Common myeloid progenitor, CD34-positive (primary cell): ENCODE data around the gene TIMM22.

Source experiments
- CTCF ChIA-PET: fragments of 350-600 bp; sonication (Branson Sonifier 250); formaldehyde crosslinking; loops from one replicate; lab custom pipeline; 2021; ENCODE audit warnings: antibody characterized with exemption; lab: Charles Lee
- POLR2A ChIA-PET: fragments of 350-600 bp; sonication (Branson Sonifier 250); formaldehyde crosslinking; loops from one replicate; lab custom pipeline; 2021; ENCODE audit warnings: antibody characterized with exemption; lab: Charles Lee
- DNase-seq, 3 donors: peaks; one replicate each; pipeline versions ENCODE4 v3.0.0 to v3.0.0-alpha.2; 2013
- H3K27ac ChIP-seq, 2 experiments: 1 replicate in 1 of 2; 2 replicates in 1 of 2; pipeline ENCODE4 v1.7.0; 2013; ENCODE audit warnings: inconsistent platforms in 2 of 2, low read length in 2 of 2, mild to moderate bottlenecking in 2 of 2, low read depth in 1 of 2, moderate library complexity in 1 of 2; ENCODE audit not compliant: severe bottlenecking in 2 of 2, insufficient read depth in 1 of 2, poor library complexity in 1 of 2
- H3K27me3 ChIP-seq, 5 experiments: replicated peaks in 2 of 5; 1 replicate in 3 of 5; 2 replicates in 2 of 5; pipeline versions ENCODE4 v1.6.1 to v1.7.0; 2013; ENCODE audit warnings: low read length in 4 of 5, mild to moderate bottlenecking in 2 of 5, moderate library complexity in 2 of 5, inconsistent platforms in 1 of 5; ENCODE audit not compliant: insufficient read depth in 5 of 5, control insufficient read depth in 4 of 5
- H3K36me3 ChIP-seq, 4 experiments: 1 replicate in 2 of 4; 2 replicates in 2 of 4; pipeline versions ENCODE4 v1.6.1 to v1.7.0; 2013; ENCODE audit warnings: low read length in 3 of 4, control low read depth in 1 of 4, mild to moderate bottlenecking in 1 of 4; ENCODE audit not compliant: control insufficient read depth in 4 of 4, insufficient read depth in 4 of 4
- H3K4me1 ChIP-seq, 4 experiments: 1 replicate in 3 of 4; 2 replicates in 1 of 4; pipeline versions ENCODE4 v1.6.1 to v1.7.1; 2013; ENCODE audit warnings: low read length in 3 of 4, mild to moderate bottlenecking in 3 of 4, control low read depth in 1 of 4, inconsistent platforms in 1 of 4, moderate library complexity in 1 of 4; ENCODE audit not compliant: control insufficient read depth in 4 of 4, insufficient read depth in 4 of 4; ENCODE audit errors: control extremely low read depth in 1 of 4
- H3K4me3 ChIP-seq, 7 experiments: 1 replicate in 4 of 7; 2 replicates in 3 of 7; pipeline versions ENCODE4 v1.5.1 to v1.7.0; 2013; ENCODE audit warnings: mild to moderate bottlenecking in 7 of 7, low read length in 6 of 7, moderate library complexity in 6 of 7, inconsistent platforms in 2 of 7, low read depth in 2 of 7, control low read depth in 1 of 7; ENCODE audit not compliant: insufficient read depth in 4 of 7, control insufficient read depth in 1 of 7; ENCODE audit errors: extremely low read depth in 1 of 7
- H3K9me3 ChIP-seq, 5 experiments: 1 replicate in 4 of 5; 2 replicates in 1 of 5; pipeline versions ENCODE4 v1.6.1 to v1.7.1; 2013; ENCODE audit warnings: low read length in 4 of 5, mild to moderate bottlenecking in 2 of 5, inconsistent platforms in 1 of 5, low read depth in 1 of 5, moderate library complexity in 1 of 5; ENCODE audit not compliant: control insufficient read depth in 4 of 5, insufficient read depth in 2 of 5; ENCODE audit errors: control extremely low read depth in 1 of 5
- WGBS: methylation state at CpG from one replicate; pipeline ENCODE4 v1.1.5; 2013; ENCODE audit not compliant: insufficient coverage; 5-methylcytosine and 5-hydroxymethylcytosine counted together

TIMM22 gene

GRCh38 chr17:954431-955164 lies 42.3 kb upstream of the TIMM22 start:
- ChIA-PET CTCF (no interaction called here), POLR2A (no interaction called here)
- 87% methylated on average over 20 of the region's 23 CpGs for WGBS

GRCh38 chr17:956905-957304 lies 40.0 kb upstream of the TIMM22 start:
- H3K4me3 ChIP-seq, result no peak overlapping the region
- WGBS, result 63% methylated on average over 5 of the region's 8 CpGs
- H3K27me3 ChIP-seq, result peaks cover 0 to 9% (median 2%) of the 10 kb centered on the region in 5 experiments
- H3K4me1 ChIP-seq, result peaks cover 0 to 2% (median 1%) of the 10 kb centered on the region in 4 experiments
- H3K9me3 ChIP-seq, result no peaks in the 10 kb centered on the region
- CTCF ChIA-PET, result interaction anchor here (1.5 kb wide), 1 partner anchor 162 kb away, joined by 3 read pairs; no protein-coding TSS in a partner anchor
- no peak for DNase-seq
- H3K36me3 ChIP-seq, result no peaks in the 10 kb centered on the region
- H3K27ac ChIP-seq, result no peak overlapping the region
- POLR2A ChIA-PET, result no interaction called here

More at GRCh38 chr17:954431-955164, 42.3 kb upstream of the TIMM22 start:
- Histone ChIP-seq H3K27me3 (peaks cover 0 to 28% (median 5%) of the 10 kb centered on the region in 5 experiments), H3K27ac (no peak overlapping the region), H3K4me3 (no peak overlapping the region), H3K4me1 (peaks cover 0 to 7% (median 7%) of the 10 kb centered on the region in 4 experiments), H3K36me3 (no peaks in the 10 kb centered on the region), H3K9me3 (no peaks in the 10 kb centered on the region)
- DNase-seq, result no peak

GRCh38 chr17:957856-958421 lies 39.0 kb upstream of the TIMM22 start:
- 90% methylated on average over 19 of the region's 20 CpGs for WGBS
- H3K27me3 ChIP-seq, result peaks cover 0 to 12% (median 5%) of the 10 kb centered on the region in 5 experiments
- H3K36me3 ChIP-seq, result no peaks in the 10 kb centered on the region
- no peaks in the 10 kb centered on the region for H3K9me3 ChIP-seq
- no peak overlapping the region for H3K4me3 ChIP-seq
- POLR2A ChIA-PET, result no interaction called here
- H3K27ac ChIP-seq, result no peak overlapping the region
- CTCF ChIA-PET, result no interaction called here
- no peaks in the 10 kb centered on the region for H3K4me1 ChIP-seq
- no peak for DNase-seq

GRCh38 chr17:958712-959451 lies 38.0 kb upstream of the TIMM22 start:
- Histone ChIP-seq H3K9me3 (no peaks in the 10 kb centered on the region), H3K4me1 (no peaks in the 10 kb centered on the region), H3K4me3 (no peak overlapping the region), H3K36me3 (no peaks in the 10 kb centered on the region), H3K27me3 (peaks cover 0 to 15% (median 5%) of the 10 kb centered on the region in 5 experiments), H3K27ac (no peak overlapping the region)
- DNase-seq, result no peak
- WGBS, result 89% methylated on average over 20 of the region's 31 CpGs
- ChIA-PET POLR2A (no interaction called here), CTCF (no interaction called here)

- Histone ChIP-seq H3K4me1 (no peaks in the 10 kb centered on the region), H3K36me3 (no peaks in the 10 kb centered on the region), H3K27ac (no peak overlapping the region), H3K4me3 (no peak overlapping the region), H3K9me3 (no peaks in the 10 kb centered on the region), H3K27me3 (peaks cover 4 to 32% (median 8%) of the 10 kb centered on the region in 5 experiments)
- ChIA-PET POLR2A (no interaction called here), CTCF (no interaction called here)
- DNase-seq, result no peak
- WGBS, result no CpG with 5 or more reads among the region's 8 CpGs
These were observed 34.8 kb upstream of the TIMM22 start for GRCh38 chr17:962166-962565.

- WGBS, result 94% methylated on average over 3 of the region's 11 CpGs
- no peak for DNase-seq
These were observed 34.3 kb upstream of the TIMM22 start for GRCh38 chr17:962670-963069.

More at GRCh38 chr17:962670-963069, 34.3 kb upstream of the TIMM22 start:
- ChIA-PET CTCF (no interaction called here), POLR2A (no interaction called here)
- no peaks in the 10 kb centered on the region for H3K4me1 ChIP-seq
- H3K36me3 ChIP-seq, result no peaks in the 10 kb centered on the region
- H3K9me3 ChIP-seq, result no peaks in the 10 kb centered on the region
- H3K4me3 ChIP-seq, result no peak overlapping the region
- no peak overlapping the region for H3K27ac ChIP-seq
- H3K27me3 ChIP-seq, result peaks cover 4 to 32% (median 8%) of the 10 kb centered on the region in 5 experiments
